Thymus (tissue), 11 donors: Measurements from ENCODE around the gene KRT26. TPM values are rescaled to one million over a fixed set of nuclear protein-coding genes. Genes with fewer than 3 reads are reported as not detected.

Source experiments
- DNase-seq, 9 donors: peaks; one replicate each; pipeline ENCODE4 v3.0.0-alpha.2; 2013; ENCODE audit warnings: low spot score in 9 of 9, low read depth in 6 of 9, missing footprints in 1 of 9
- H3K27ac ChIP-seq, 2 donors: one replicate each; pipeline ENCODE4 v1.5.1; 2013; ENCODE audit warnings: control low read depth in 1 of 2, low read depth in 1 of 2, low read length in 1 of 2, mild to moderate bottlenecking in 1 of 2, moderate library complexity in 1 of 2
- H3K27me3 ChIP-seq, 2 donors: one replicate each; pipeline ENCODE4 v1.5.1; 2013; ENCODE audit warnings: low read length in 1 of 2; ENCODE audit not compliant: control insufficient read depth in 2 of 2, insufficient read depth in 1 of 2
- H3K36me3 ChIP-seq, 2 donors: one replicate each; pipeline ENCODE4 v1.5.1; 2013; ENCODE audit warnings: low read length in 1 of 2, mild to moderate bottlenecking in 1 of 2, moderate library complexity in 1 of 2; ENCODE audit not compliant: control insufficient read depth in 2 of 2, insufficient read depth in 2 of 2
- H3K4me1 ChIP-seq, 2 donors: one replicate each; pipeline ENCODE4 v1.5.1; 2013; ENCODE audit warnings: low read length in 2 of 2; ENCODE audit not compliant: control insufficient read depth in 2 of 2, insufficient read depth in 2 of 2
- H3K4me3 ChIP-seq, 2 donors: one replicate each; pipeline ENCODE4 v1.5.1; 2013; ENCODE audit warnings: low read length in 2 of 2, control low read depth in 1 of 2, mild to moderate bottlenecking in 1 of 2
- H3K9me3 ChIP-seq, 2 donors: one replicate each; pipeline ENCODE4 v1.5.1; 2013; ENCODE audit warnings: low read length in 1 of 2, mild to moderate bottlenecking in 1 of 2; ENCODE audit not compliant: control insufficient read depth in 2 of 2, insufficient read depth in 1 of 2
- WGBS: extraction: QIAGEN DNeasy Blood & Tissue Kit; methylation state at CpG from one replicate; pipeline ENCODE4 v1.1.7; 2013; 5-methylcytosine and 5-hydroxymethylcytosine counted together
- polyA plus RNA-seq: library from polyadenylated mRNA; stranded (reverse); fragments of 200-250 nt; gene quantifications from one replicate; pipeline ENCODE4 v1.2.3, GENCODE V29; 2013
- total RNA-seq: library from RNA; stranded (reverse); fragments of 120-200 nt; gene quantifications from one replicate; pipeline ENCODE4 v1.2.4, GENCODE V29; 2013
- donor health status: healthy.

Gene KRT26
- total and polyA plus RNA-seq, 2 donors, result 0.18 TPM; not detected in 1

DNA sequence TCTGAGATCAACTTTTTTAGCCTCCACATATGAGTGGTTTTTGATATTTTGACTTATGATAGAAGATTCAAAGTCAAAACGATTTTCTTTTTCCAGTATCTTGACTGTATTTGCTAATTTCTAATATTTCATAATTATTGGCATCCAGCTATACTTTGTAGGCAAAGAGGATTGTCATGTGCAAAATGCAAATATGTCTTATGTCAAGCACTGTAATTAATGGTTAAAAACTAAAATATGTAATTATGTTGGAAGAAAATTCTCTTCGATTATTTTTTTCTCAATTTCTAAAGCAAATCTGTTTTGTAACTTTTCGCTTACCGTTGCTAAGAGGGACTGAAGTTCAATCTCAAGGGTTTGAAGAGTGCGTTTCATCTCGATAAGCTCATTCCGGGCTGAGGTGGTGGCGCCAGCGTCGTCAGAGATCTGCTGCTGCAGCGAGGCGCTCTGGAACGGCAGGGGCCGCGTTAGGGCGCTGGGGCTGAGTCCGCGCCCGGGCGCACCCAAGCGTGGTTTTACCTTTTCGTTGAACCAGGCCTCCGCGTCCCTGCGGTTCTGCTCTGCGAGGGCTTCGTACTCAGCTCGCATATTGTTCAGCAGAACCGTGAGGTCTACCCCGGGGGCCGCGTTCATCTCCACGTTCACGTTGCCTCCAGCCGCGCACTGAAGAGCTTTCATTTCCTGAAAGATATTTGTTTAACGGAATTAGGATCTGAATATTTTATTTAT is 7.3 kb upstream of the KRT26 start:
- no peaks in the 10 kb centered on the region for H3K9me3 ChIP-seq
- H3K4me1 ChIP-seq, result no peaks in the 10 kb centered on the region
- peak in 1 of 9 donors; percentile 9 for DNase-seq
- no peak overlapping the region for H3K4me3 ChIP-seq
- H3K27me3 ChIP-seq, result peaks cover 4 to 25% of the 10 kb centered on the region in 2 donors
- WGBS, result 32% methylated on average over 37 of the region's 37 CpGs
- H3K27ac ChIP-seq, result no peak overlapping the region
- H3K36me3 ChIP-seq, result no peaks in the 10 kb centered on the region

GRCh38 chr17:40778461-40778860 is 6.5 kb upstream of the KRT26 start:
- peaks cover 4 to 25% of the 10 kb centered on the region in 2 donors for H3K27me3 ChIP-seq
- H3K27ac ChIP-seq, result no peak overlapping the region
- no peak for DNase-seq
- H3K4me3 ChIP-seq, result no peak overlapping the region
- H3K36me3 ChIP-seq, result no peaks in the 10 kb centered on the region
- 89% methylated on average over 5 of the region's 5 CpGs for WGBS
- no peaks in the 10 kb centered on the region for H3K4me1 ChIP-seq
- H3K9me3 ChIP-seq, result no peaks in the 10 kb centered on the region

GRCh38 chr17:40777971-40778370 is 6.0 kb upstream of the KRT26 start:
- no peaks in the 10 kb centered on the region for H3K36me3 ChIP-seq
- no peaks in the 10 kb centered on the region for H3K4me1 ChIP-seq
- 94% methylated on average over 3 of the region's 3 CpGs for whole genome bisulfite sequencing
- no peak for DNase-seq
- H3K27me3 ChIP-seq, result peaks cover 4 to 25% of the 10 kb centered on the region in 2 donors
- no peak overlapping the region for H3K4me3 ChIP-seq
- no peaks in the 10 kb centered on the region for H3K9me3 ChIP-seq
- H3K27ac ChIP-seq, result no peak overlapping the region

DNA sequence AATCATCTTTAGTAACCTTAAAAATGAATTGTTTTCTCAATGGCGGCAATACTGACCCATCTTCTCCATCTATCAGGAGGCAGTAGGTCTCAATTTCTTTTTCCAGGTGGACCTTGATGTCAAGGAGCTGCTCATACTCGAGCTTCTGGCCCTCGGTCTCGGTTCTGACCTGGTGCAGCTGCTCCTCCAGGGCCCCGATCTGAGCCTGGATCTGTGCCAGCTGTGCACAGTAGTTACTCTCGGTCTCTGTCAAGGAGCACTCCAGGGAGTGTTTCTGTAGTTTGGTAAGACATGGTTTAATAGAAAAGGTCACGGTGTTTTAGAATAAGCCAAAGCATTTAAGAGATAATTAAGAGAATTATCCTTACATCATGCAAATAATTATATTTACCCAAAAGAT is 5.5 kb upstream of the KRT26 start:
- no peak for DNase-seq
- 88% methylated on average over 7 of the region's 7 CpGs for WGBS
- Histone ChIP-seq H3K4me3 (no peak overlapping the region), H3K4me1 (no peaks in the 10 kb centered on the region), H3K27me3 (peaks cover 4 to 26% of the 10 kb centered on the region in 2 donors), H3K9me3 (no peaks in the 10 kb centered on the region), H3K36me3 (no peaks in the 10 kb centered on the region), H3K27ac (no peak overlapping the region)

DNA sequence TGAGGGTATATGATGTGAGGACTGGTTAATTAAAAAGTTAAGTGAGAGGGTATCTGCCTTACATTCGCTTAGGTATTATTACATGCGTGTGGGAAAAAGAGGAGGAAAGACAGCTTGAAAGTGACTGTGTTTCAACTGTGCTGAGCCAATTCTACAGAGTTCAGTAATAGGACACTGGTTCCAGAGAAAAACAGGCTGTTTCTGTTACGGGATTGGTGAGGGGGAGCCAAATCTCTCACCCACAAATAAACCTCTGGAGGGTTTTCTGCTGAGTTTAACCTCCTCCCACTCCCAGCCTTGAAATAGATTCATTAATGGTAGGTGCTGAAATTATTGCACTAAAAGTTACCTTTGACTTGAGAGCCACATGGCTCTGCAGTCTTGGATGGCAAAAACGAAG is 3.9 kb upstream of the KRT26 start:
- 91% methylated on average over 4 of the region's 4 CpGs for WGBS
- Histone ChIP-seq H3K9me3 (no peaks in the 10 kb centered on the region), H3K27me3 (peaks cover 4 to 27% of the 10 kb centered on the region in 2 donors), H3K4me1 (no peaks in the 10 kb centered on the region), H3K27ac (no peak overlapping the region), H3K36me3 (no peaks in the 10 kb centered on the region), H3K4me3 (no peak overlapping the region)
- no peak for DNase-seq

DNA sequence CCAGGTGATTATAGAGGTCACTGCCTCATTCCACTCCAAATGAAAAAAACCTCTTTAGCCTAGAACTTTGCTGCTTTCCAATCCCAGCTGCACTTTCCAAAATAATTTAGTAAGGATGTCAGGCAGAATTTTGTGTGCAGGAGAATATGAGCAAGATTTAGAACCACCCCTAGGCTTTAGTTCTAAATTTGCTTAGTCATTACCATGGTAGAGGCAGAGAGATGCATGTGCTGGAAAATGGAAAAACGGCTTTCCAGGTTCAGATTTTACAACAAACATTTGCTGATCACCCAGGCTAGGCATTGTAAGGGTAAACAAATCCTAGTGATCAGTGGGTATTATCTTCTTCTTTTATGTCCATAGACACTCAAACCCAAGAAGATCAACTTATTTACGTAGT is 6.3 kb downstream of the KRT26 start:
- Histone ChIP-seq H3K9me3 (peaks cover 0 to 14% of the 10 kb centered on the region in 2 donors), H3K27me3 (no peaks in the 10 kb centered on the region), H3K4me3 (no peak overlapping the region), H3K27ac (no peak overlapping the region), H3K4me1 (no peaks in the 10 kb centered on the region), H3K36me3 (no peaks in the 10 kb centered on the region)
- WGBS, result 87% methylated on average over 2 of the region's 2 CpGs
- DNase-seq, result no peak

DNA sequence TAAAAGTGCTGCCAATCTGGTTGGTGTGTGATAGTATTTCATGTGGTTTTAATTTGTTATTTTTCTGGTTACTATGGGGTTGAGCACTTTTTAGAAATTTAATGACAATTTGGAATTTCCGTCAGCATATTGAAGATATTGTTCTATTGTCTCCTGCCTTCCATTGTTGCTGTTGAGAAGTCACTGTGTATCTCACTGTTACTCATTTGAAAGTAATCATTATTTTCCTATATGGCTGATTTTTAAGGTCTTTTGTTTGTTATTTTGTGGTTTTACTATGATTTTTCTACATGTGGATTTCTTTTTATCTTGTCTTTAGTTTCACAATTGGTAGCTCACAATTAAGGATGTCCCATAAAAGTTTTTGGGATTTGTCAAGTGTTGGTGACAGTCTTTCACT is 8.2 kb downstream of the KRT26 start:
- no peaks in the 10 kb centered on the region for H3K27me3 ChIP-seq
- H3K27ac ChIP-seq, result no peak overlapping the region
- WGBS, result 96% methylated on average over 1 of the region's 1 CpG
- H3K4me1 ChIP-seq, result no peaks in the 10 kb centered on the region
- no peaks in the 10 kb centered on the region for H3K36me3 ChIP-seq
- H3K9me3 ChIP-seq, result peaks cover 0 to 14% of the 10 kb centered on the region in 2 donors
- DNase-seq, result no peak
- H3K4me3 ChIP-seq, result no peak overlapping the region

DNA sequence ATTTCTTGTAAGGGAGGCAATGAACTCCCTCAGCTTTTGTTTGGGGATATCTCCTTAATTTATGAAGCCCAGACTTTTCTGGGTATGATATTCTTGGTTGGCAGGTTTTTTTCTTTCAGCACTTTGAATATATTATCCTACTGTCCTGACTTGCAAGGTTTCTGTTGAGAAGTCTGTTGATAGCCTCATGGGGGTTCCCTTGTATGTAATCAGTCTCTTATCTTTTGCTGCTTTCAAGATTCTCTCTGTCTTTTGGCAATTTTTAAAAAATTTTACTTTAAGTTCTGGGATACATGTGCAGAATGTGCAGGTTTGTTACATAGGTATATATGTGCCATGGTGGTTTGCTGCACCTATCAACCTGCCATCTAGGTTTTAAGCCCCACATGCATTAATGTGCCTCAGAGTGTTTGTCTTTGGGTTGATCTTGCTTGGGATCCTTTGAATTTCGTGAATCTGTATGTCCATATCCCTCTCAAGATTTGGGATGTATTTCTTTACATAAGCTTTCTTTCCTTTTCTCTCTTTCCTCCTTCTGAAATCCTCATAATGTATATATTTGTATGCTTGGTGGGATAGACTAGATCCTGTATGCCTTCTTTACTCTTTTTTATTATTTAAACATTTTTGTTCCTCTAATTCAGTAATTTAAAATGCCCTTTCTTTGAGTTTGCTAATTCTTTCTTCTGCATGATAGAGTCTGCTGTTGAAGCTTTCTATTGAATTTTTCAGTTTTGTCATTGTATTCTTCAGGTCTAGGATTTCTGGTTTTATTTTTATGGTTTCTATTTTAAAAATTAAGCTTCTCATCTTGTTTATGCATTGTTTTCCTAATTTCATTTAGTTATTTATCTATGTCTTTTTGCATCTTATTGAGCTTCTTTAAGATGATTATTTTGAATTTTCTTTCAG is 11.6 kb downstream of the KRT26 start:
- WGBS, result 42% methylated on average over 1 of the region's 1 CpG
- no peaks in the 10 kb centered on the region for H3K27me3 ChIP-seq
- H3K36me3 ChIP-seq, result no peaks in the 10 kb centered on the region
- H3K4me1 ChIP-seq, result no peaks in the 10 kb centered on the region
- no peak for DNase-seq
- H3K27ac ChIP-seq, result no peak overlapping the region
- peaks cover 0 to 14% of the 10 kb centered on the region in 2 donors for H3K9me3 ChIP-seq
- no peak overlapping the region for H3K4me3 ChIP-seq

GRCh38 chr17:40755231-40755630 is 16.8 kb downstream of the KRT26 start, which contains the start of gene KRT25:
TSS of gene KRT25 (minus strand) at chr17:40755331. CDS start at chr17:40755271, 60 bp downstream.
- Histone ChIP-seq H3K4me1 (no peaks in the 10 kb centered on the region), H3K4me3 (no peak within 1 kb of the TSS), H3K36me3 (no peaks in the 10 kb centered on the region), H3K9me3 (no peaks in the 10 kb centered on the region), H3K27ac (no peak within 1 kb of the TSS), H3K27me3 (peaks cover 0 to 5% of the 10 kb centered on the region in 2 donors)
- DNase-seq, result no peak
- 88% methylated on average over 4 of the region's 4 CpGs for WGBS
